Progenitor cell of endocrine pancreas (in vitro differentiated cells): Measurements from ENCODE around the gene DGKG. TPM values are rescaled to one million over a fixed set of nuclear protein-coding genes. Genes with fewer than 3 reads are reported as not detected.

Source experiments
- DNase-seq: peaks from one replicate; pipeline ENCODE4 v3.0.0; 2021; ENCODE audit warnings: low spot score; ENCODE audit not compliant: unreplicated experiment
- H3K27ac Mint-ChIP-seq: 2 replicates; pipeline ENCODE4 v1.8.0; 2021; ENCODE audit warnings: mild to moderate bottlenecking, moderate library complexity, mixed read lengths
- H3K27me3 Mint-ChIP-seq: 2 replicates; pipeline ENCODE4 v1.8.0; 2021; ENCODE audit warnings: mixed read lengths
- H3K36me3 Mint-ChIP-seq: 2 replicates; pipeline ENCODE4 v1.8.0; 2022; ENCODE audit warnings: mixed read lengths; ENCODE audit not compliant: insufficient read depth
- H3K4me1 Mint-ChIP-seq: 2 replicates; pipeline ENCODE4 v1.8.0; 2021; ENCODE audit warnings: low read depth, mixed read lengths
- H3K4me3 Mint-ChIP-seq: 2 replicates; pipeline ENCODE4 v1.8.0; 2021; ENCODE audit warnings: low read depth, mild to moderate bottlenecking, moderate library complexity, mixed read lengths
- H3K9me3 Mint-ChIP-seq: 2 replicates; pipeline ENCODE4 v1.8.0; 2021; ENCODE audit warnings: low read depth, mixed read lengths
- total RNA-seq: library from RNA; stranded (reverse); gene quantifications from 2 replicates; pipeline ENCODE4 v1.2.1, GENCODE V29; 2021
- TF ChIP-seq, protein P1 (sequence below): fragments of 200-600 bp; sonication (generic); IDR thresholded peaks from one replicate; pipeline ENCODE4 v1.5.0; 2021; ENCODE audit warnings: antibody characterized with exemption, mild to moderate bottlenecking; ENCODE audit not compliant: unreplicated experiment

Gene DGKG
- total RNA-seq, 1 donor from 2014 or later, result 0.17 TPM

GRCh38 chr3:186330772-186331460, 31.1 kb downstream of the DGKG start:
- H3K27me3 Mint-ChIP-seq, result peaks cover 33% of the 10 kb centered on the region
- H3K4me1 Mint-ChIP-seq, result peaks cover 3% of the 10 kb centered on the region
- H3K36me3 Mint-ChIP-seq, result no peaks in the 10 kb centered on the region

DNA sequence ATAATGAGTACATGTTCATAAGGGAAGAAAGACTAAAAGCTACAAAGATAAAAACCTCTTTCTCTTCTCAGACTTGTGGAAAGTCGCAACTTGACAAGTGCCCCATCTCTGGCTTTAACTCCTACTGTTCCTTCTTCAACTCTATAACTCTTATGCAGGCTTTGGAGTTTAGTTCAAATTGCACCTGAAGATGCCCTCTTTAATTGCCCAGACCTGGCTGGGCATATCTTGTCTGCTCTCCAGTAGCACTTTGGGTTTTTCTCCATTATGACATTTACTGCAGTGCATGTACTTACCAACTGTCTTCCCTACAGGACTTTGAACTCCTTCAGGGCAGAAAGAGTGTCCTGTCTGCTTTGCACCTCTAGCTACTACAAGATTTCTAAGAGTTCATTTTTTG, 32.4 kb downstream of the DGKG start:
- no peak for DNase-seq
- Mint-ChIP-seq H3K4me1 (peaks cover 3% of the 10 kb centered on the region), H3K36me3 (no peaks in the 10 kb centered on the region), H3K27ac (no peak overlapping the region), H3K9me3 (no peaks in the 10 kb centered on the region), H3K4me3 (no peak overlapping the region), H3K27me3 (peaks cover 33% of the 10 kb centered on the region)
- TF ChIP-seq, protein P1, sequence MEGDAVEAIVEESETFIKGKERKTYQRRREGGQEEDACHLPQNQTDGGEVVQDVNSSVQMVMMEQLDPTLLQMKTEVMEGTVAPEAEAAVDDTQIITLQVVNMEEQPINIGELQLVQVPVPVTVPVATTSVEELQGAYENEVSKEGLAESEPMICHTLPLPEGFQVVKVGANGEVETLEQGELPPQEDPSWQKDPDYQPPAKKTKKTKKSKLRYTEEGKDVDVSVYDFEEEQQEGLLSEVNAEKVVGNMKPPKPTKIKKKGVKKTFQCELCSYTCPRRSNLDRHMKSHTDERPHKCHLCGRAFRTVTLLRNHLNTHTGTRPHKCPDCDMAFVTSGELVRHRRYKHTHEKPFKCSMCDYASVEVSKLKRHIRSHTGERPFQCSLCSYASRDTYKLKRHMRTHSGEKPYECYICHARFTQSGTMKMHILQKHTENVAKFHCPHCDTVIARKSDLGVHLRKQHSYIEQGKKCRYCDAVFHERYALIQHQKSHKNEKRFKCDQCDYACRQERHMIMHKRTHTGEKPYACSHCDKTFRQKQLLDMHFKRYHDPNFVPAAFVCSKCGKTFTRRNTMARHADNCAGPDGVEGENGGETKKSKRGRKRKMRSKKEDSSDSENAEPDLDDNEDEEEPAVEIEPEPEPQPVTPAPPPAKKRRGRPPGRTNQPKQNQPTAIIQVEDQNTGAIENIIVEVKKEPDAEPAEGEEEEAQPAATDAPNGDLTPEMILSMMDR, result no peak

More at GRCh38 chr3:186330772-186331460, 31.1 kb downstream of the DGKG start:
- Mint-ChIP-seq H3K9me3 (no peaks in the 10 kb centered on the region), H3K27ac (no peak overlapping the region), H3K4me3 (no peak overlapping the region)
- TF ChIP-seq, protein P1, result no peak
- DNase-seq, result no peak

DNA sequence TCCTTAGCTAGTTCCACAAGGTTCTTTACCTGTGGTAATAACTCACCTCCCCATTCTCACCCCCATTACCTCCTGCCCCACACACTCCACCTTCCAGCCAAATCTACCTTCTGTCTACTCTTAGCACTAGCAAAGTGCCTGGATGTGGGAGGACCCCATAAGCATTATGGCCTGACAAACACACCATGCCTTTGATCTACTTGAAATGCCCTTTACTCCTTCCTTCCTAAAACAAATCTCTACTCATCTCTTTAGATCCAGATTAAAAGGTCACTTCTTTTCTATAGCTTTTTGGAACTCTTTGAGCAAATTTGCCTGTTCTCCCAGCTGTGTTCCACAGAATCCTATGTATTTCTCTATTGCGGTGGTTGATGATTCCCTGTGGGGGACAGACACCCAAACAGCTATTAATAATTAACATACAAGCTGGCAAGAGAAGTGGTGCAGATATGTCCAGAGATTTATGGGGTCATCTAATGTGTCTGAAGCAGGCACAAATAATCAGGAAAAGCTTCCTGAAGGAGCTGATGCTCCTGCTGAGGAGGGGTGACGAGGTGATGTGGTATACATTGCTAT, 34.0 kb downstream of the DGKG start:
- no peak for DNase-seq
- no peak overlapping the region for H3K27ac Mint-ChIP-seq
- peaks cover 27% of the 10 kb centered on the region for H3K27me3 Mint-ChIP-seq
- TF ChIP-seq, protein P1, result no peak
- no peaks in the 10 kb centered on the region for H3K9me3 Mint-ChIP-seq
- peaks cover 3% of the 10 kb centered on the region for H3K4me1 Mint-ChIP-seq
- no peaks in the 10 kb centered on the region for H3K36me3 Mint-ChIP-seq
- H3K4me3 Mint-ChIP-seq, result no peak overlapping the region

- TF ChIP-seq, protein P1, result no peak
- peaks cover 23% of the 10 kb centered on the region for H3K27me3 Mint-ChIP-seq
- H3K4me3 Mint-ChIP-seq, result no peak overlapping the region
- no peak for DNase-seq
- no peaks in the 10 kb centered on the region for H3K36me3 Mint-ChIP-seq
- no peaks in the 10 kb centered on the region for H3K4me1 Mint-ChIP-seq
- no peaks in the 10 kb centered on the region for H3K9me3 Mint-ChIP-seq
- no peak overlapping the region for H3K27ac Mint-ChIP-seq
Measured at GRCh38 chr3:186322761-186323160, 39.3 kb downstream of the DGKG start.

- H3K27ac Mint-ChIP-seq, result no peak overlapping the region
- H3K36me3 Mint-ChIP-seq, result no peaks in the 10 kb centered on the region
- no peak overlapping the region for H3K4me3 Mint-ChIP-seq
- peaks cover 21% of the 10 kb centered on the region for H3K27me3 Mint-ChIP-seq
- no peak for DNase-seq
- peaks cover 1% of the 10 kb centered on the region for H3K4me1 Mint-ChIP-seq
- TF ChIP-seq, protein P1, result no peak
- H3K9me3 Mint-ChIP-seq, result no peaks in the 10 kb centered on the region
Measured at GRCh38 chr3:186321746-186322145, 40.3 kb downstream of the DGKG start.
